OCI-LY1 (cell line): ENCODE measurements around the gene NEMP1.
A peak's percentile ranks its signal among the peaks of the same experiment; 100 is the strongest.

Experiments used
- H2AFZ ChIP-seq: fragments of 200-600 bp; sonication (generic), shearing (Covaris generic); 2 replicates; pipeline ENCODE4 v1.6.0; 2014; ENCODE audit warnings: antibody characterized with exemption, mild to moderate bottlenecking, low read length
- H3F3A ChIP-seq: fragments of 200-600 bp; sonication (generic), shearing (Covaris generic); 2 replicates; pipeline ENCODE4 v1.6.0; 2014; ENCODE audit warnings: mild to moderate bottlenecking, antibody characterized with exemption, low read length, moderate library complexity; ENCODE audit not compliant: insufficient read depth
- H3K27ac ChIP-seq: fragments of 200-600 bp; sonication (generic); 2 replicates; pipeline ENCODE4 v1.5.1; 2014; ENCODE audit warnings: low read length, mixed run types, mild to moderate bottlenecking, low read depth; ENCODE audit not compliant: poor library complexity, severe bottlenecking
- H3K27me3 ChIP-seq: fragments of 200-600 bp; sonication (generic); 2 replicates; pipeline ENCODE4 v1.6.0; 2014; ENCODE audit warnings: antibody characterized with exemption, mild to moderate bottlenecking, low read length, moderate library complexity; ENCODE audit not compliant: insufficient read depth
- H3K36me3 ChIP-seq: fragments of 200-600 bp; sonication (generic); 2 replicates; pipeline ENCODE4 v1.6.1; 2014; ENCODE audit warnings: mild to moderate bottlenecking, antibody characterized with exemption, low read length, moderate library complexity, mixed read lengths; ENCODE audit not compliant: insufficient read depth
- H3K4me1 ChIP-seq: fragments of 200-600 bp; sonication (generic); 2 replicates; pipeline ENCODE4 v1.5.1; 2014; ENCODE audit warnings: mild to moderate bottlenecking, low read length, moderate library complexity; ENCODE audit not compliant: insufficient read depth, severe bottlenecking
- H3K4me2 ChIP-seq: fragments of 200-600 bp; sonication (generic), shearing (Covaris generic); 2 replicates; pipeline ENCODE4 v1.6.1; 2014; ENCODE audit warnings: low read length
- H3K4me3 ChIP-seq: fragments of 200-600 bp; sonication (generic); 2 replicates; pipeline ENCODE4 v1.5.1; 2014; ENCODE audit warnings: low read length, low read depth, mild to moderate bottlenecking, mixed read lengths; ENCODE audit not compliant: poor library complexity, severe bottlenecking
- H3K79me2 ChIP-seq: fragments of 200-600 bp; shearing (Covaris generic); 2 replicates; pipeline ENCODE4 v1.6.1; 2016; ENCODE audit warnings: mixed run types, low read length, mixed read lengths; ENCODE audit not compliant: insufficient read depth
- H3K9ac ChIP-seq: fragments of 200-600 bp; sonication (generic), shearing (Covaris generic); 2 replicates; pipeline ENCODE4 v1.6.1; 2014; ENCODE audit warnings: mild to moderate bottlenecking, low read length, mixed read lengths
- H3K9me2 ChIP-seq: fragments of 200-600 bp; sonication (generic), shearing (Covaris generic); 2 replicates; pipeline ENCODE4 v1.6.1; 2014; ENCODE audit warnings: low read depth, mild to moderate bottlenecking, low read length, mixed read lengths
- H3K9me3 ChIP-seq: fragments of 200-600 bp; shearing (Covaris generic); 2 replicates; pipeline ENCODE4 v1.6.1; 2014; ENCODE audit warnings: low read length, mixed read lengths
- H4K20me1 ChIP-seq: fragments of 200-600 bp; sonication (generic), shearing (Covaris generic); 2 replicates; pipeline ENCODE4 v1.6.0; 2016; ENCODE audit warnings: mild to moderate bottlenecking, low read length; ENCODE audit not compliant: insufficient read depth
- EZH2 ChIP-seq: fragments of 200-600 bp; sonication (generic), shearing (Covaris generic); IDR thresholded peaks from 2 replicates; pipeline ENCODE4 v1.8.0; 2017; ENCODE audit warnings: borderline replicate concordance, mixed run types, mild to moderate bottlenecking, antibody characterized with exemption, low read length, moderate library complexity, mixed read lengths
- TF ChIP-seq, protein P1 (sequence below): fragments of 200-600 bp; sonication (generic), shearing (Covaris generic); IDR thresholded peaks from 2 replicates; pipeline ENCODE4 v1.5.1; 2017; ENCODE audit warnings: mild to moderate bottlenecking, antibody characterized with exemption, low read length, moderate library complexity, mixed read lengths

Gene NEMP1

GRCh38 chr12:57078519-57079404, at the start of gene NEMP1:
TSS of gene NEMP1 (minus strand) at chr12:57078791. CDS start at chr12:57078745, 46 bp downstream.
- peak within 1 kb of the TSS; percentile 84 for H3K4me2 ChIP-seq
- H3K27me3 ChIP-seq: no peaks in the 10 kb centered on the region
- H3K4me3 ChIP-seq: peak within 1 kb of the TSS; percentile 95
- peaks cover 18% of the 10 kb centered on the region for H3K79me2 ChIP-seq
- peak within 1 kb of the TSS; percentile 98 for H3K9ac ChIP-seq
- no peak for TF ChIP-seq EZH2
- TF ChIP-seq, protein P1, sequence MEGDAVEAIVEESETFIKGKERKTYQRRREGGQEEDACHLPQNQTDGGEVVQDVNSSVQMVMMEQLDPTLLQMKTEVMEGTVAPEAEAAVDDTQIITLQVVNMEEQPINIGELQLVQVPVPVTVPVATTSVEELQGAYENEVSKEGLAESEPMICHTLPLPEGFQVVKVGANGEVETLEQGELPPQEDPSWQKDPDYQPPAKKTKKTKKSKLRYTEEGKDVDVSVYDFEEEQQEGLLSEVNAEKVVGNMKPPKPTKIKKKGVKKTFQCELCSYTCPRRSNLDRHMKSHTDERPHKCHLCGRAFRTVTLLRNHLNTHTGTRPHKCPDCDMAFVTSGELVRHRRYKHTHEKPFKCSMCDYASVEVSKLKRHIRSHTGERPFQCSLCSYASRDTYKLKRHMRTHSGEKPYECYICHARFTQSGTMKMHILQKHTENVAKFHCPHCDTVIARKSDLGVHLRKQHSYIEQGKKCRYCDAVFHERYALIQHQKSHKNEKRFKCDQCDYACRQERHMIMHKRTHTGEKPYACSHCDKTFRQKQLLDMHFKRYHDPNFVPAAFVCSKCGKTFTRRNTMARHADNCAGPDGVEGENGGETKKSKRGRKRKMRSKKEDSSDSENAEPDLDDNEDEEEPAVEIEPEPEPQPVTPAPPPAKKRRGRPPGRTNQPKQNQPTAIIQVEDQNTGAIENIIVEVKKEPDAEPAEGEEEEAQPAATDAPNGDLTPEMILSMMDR: no peak
- H2AFZ ChIP-seq: no peak within 1 kb of the TSS
- H3K4me1 ChIP-seq: peaks cover 20% of the 10 kb centered on the region
- H3K9me3 ChIP-seq: no peaks in the 10 kb centered on the region
- peak within 1 kb of the TSS; percentile 93 for H3K27ac ChIP-seq
- H3F3A ChIP-seq: no peaks in the 10 kb centered on the region
- H3K36me3 ChIP-seq: peaks cover 15% of the 10 kb centered on the region
- H3K9me2 ChIP-seq: no peaks in the 10 kb centered on the region
- H4K20me1 ChIP-seq: no peaks in the 10 kb centered on the region

- no peaks in the 10 kb centered on the region for H3K9me2 ChIP-seq
- peaks cover 6% of the 10 kb centered on the region; the same call in 1 of the 2 replicates for H3K36me3 ChIP-seq
- H3K4me3 ChIP-seq: peak within 1 kb of the TSS; percentile 58
- peak within 1 kb of the TSS; percentile 31 for H3K9ac ChIP-seq
- H3K79me2 ChIP-seq: no peaks in the 10 kb centered on the region
- no peaks in the 10 kb centered on the region for H3F3A ChIP-seq
- no peaks in the 10 kb centered on the region for H4K20me1 ChIP-seq
- peaks cover 12% of the 10 kb centered on the region for H3K4me1 ChIP-seq
- H2AFZ ChIP-seq: no peak within 1 kb of the TSS
- TF ChIP-seq, protein P1: no peak
- no peak for TF ChIP-seq EZH2
- H3K9me3 ChIP-seq: peaks cover 3% of the 10 kb centered on the region; the same call in 1 of the 2 replicates
- H3K27me3 ChIP-seq: 0 out of 2 replicates have a peak, but pooled peaks cover 17% of the 10 kb centered on the region
- H3K27ac ChIP-seq: no peak within 1 kb of the TSS
- peak within 1 kb of the TSS; percentile 72 for H3K4me2 ChIP-seq
These were observed 49.3 kb upstream of the NEMP1 start, which contains the start of gene LRP1 for GRCh38 chr12:57127726-57128518. TSS of gene LRP1 (plus strand) at chr12:57128483. CDS start at chr12:57128965, 482 bp downstream.

DNA sequence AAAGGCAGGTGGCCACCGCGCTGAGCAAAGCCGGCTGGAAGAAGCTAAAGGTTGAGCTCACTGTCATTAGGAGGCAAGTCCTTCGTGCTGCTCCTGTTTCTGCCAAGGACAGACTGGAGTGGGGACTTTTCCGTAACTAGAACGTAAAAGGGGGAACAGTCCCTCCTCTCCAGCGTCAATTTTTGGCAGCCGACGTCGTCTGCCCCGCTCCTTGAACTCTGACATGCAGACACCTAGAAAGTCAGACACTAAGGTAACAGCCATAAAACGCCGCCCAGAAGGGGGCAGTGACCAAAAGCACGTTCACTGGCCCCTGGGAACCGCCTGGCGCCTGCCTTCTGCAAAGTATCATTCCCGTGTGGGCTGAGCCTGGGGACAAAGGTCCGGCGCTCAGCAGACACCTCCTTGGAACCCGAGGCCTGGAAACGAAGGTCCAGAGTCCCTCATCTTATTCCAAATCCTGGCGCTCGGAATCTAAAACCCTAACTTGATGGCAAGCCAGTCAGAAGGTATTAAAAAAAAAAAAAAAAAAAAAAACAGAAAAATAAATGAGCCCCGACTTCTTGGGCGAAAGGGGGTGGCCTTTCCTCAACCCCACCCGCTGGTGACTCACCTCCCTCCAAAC, 48.6 kb upstream of the NEMP1 start:
- peaks cover 12% of the 10 kb centered on the region for H3K4me1 ChIP-seq
- TF ChIP-seq, protein P1: peak; percentile 49
- TF ChIP-seq EZH2: no peak
- no peak overlapping the region for H3K27ac ChIP-seq
- H4K20me1 ChIP-seq: no peaks in the 10 kb centered on the region
- H3K79me2 ChIP-seq: no peaks in the 10 kb centered on the region
- H3K9me3 ChIP-seq: peaks cover 3% of the 10 kb centered on the region; the same call in 1 of the 2 replicates
- H3F3A ChIP-seq: no peaks in the 10 kb centered on the region
- H3K36me3 ChIP-seq: peaks cover 6% of the 10 kb centered on the region; the same call in 1 of the 2 replicates
- H3K4me2 ChIP-seq: peak overlapping the region; percentile 72
- H3K4me3 ChIP-seq: peak overlapping the region; percentile 58
- H3K27me3 ChIP-seq: peaks cover 21% of the 10 kb centered on the region; the same call in 1 of the 2 replicates
- peak overlapping the region; percentile 31; the same call in 1 of the 2 replicates for H3K9ac ChIP-seq
- H3K9me2 ChIP-seq: no peaks in the 10 kb centered on the region
- H2AFZ ChIP-seq: no peak overlapping the region
